Cardiac muscle cell (in vitro differentiated cells and primary cell): ENCODE data around the gene KAZN. TPM values are rescaled to one million over a fixed set of nuclear protein-coding genes. Genes with fewer than 3 reads are reported as not detected.

Experiments used
- DNase-seq, 2 donors: peaks; one replicate each; pipeline versions ENCODE4 v3.0.0 to v3.0.0-alpha.2; 2010 to 2017; ENCODE audit warnings: low read depth in 1 of 2, low spot score in 1 of 2
- H3K27ac ChIP-seq: fragments of 200-600 bp; sonication (generic); 2 replicates; pipeline ENCODE4 v1.5.1; 2016
- H3K27me3 ChIP-seq: fragments of 200-600 bp; sonication (generic); 2 replicates; pipeline ENCODE4 v1.6.0; 2016; ENCODE audit warnings: control low read depth
- H3K36me3 ChIP-seq: fragments of 200-600 bp; sonication (generic); 2 replicates; pipeline ENCODE4 v1.5.1; 2016; ENCODE audit warnings: control low read depth
- H3K4me1 ChIP-seq: fragments of 200-600 bp; sonication (generic); 2 replicates; pipeline ENCODE4 v1.8.1; 2017; ENCODE audit warnings: low read depth, mild to moderate bottlenecking, mixed run types
- H3K4me3 ChIP-seq: fragments of 200-600 bp; sonication (generic); 2 replicates; pipeline ENCODE4 v1.5.1; 2016; ENCODE audit warnings: mild to moderate bottlenecking
- H3K9me3 ChIP-seq: fragments of 200-600 bp; sonication (generic); 2 replicates; pipeline ENCODE4 v1.5.1; 2017; ENCODE audit warnings: low read depth, mild to moderate bottlenecking, control low read depth
- polyA plus RNA-seq: library from polyadenylated mRNA; unstranded; fragments of >200 nt; fragmentation: Nextera tagmentation; extraction: Ambion mirVana; gene quantifications from 2 replicates; pipeline ENCODE4 v1.2.1, GENCODE V29; 2016
- total RNA-seq: library from RNA; depleted of rRNA; stranded (reverse); fragments of >200 nt; gene quantifications from 2 replicates; pipeline ENCODE4 v1.2.3, GENCODE V29; 2016
- TF ChIP-seq, protein P1 (sequence below): IDR thresholded peaks from 2 replicates; pipeline ENCODE4 v1.5.1; 2012; ENCODE audit warnings: low read depth, mild to moderate bottlenecking, low read length

Gene KAZN
- total and polyA plus RNA-seq, 2 experiments from 2014 or later: 17.5 to 26.9 TPM

DNA sequence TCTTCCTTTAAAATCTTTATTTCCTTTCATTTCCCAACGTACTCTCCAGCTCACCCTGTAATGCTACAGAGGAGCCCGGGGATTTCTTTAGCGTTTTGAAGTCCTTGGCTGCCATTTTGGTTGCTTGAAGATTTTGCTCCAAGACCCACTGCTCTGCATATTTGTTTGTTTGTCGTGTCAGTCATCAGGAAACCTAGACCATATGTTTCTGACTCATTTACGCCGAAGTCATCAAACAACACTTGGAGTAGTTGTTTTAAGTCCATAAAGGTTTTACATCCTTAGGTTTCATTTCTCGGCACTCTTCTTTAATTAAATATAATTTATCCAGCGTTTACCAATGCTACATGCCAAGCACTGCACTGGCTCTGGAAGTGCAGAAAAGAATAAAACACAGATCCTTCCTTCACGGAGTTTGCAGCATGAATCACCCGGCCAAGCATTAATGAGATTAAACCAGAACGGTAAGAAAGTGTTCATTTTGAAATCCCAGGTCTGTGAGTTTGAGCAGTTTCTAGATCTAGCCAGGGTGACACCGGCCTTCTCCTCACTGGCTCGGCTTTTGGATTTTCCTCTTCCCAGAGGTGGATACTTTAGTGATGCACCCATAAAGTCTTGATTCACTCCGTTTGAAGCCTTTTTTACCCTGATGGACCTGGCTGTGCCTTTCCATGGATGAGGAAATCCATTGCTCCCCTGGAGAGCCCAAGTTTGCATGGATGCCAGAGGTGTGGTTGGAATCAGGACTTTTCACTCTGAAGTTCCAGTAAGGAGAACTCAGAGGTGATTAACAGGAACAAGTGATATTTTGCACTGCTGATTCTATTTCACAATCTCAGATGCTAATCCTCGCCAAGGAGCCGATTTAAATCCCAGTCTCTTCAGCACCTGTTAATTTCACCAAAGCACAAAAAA is 109.3 kb downstream of the KAZN start:
- H3K27ac ChIP-seq: no peak overlapping the region
- no peak overlapping the region for H3K4me3 ChIP-seq
- no peaks in the 10 kb centered on the region for H3K4me1 ChIP-seq
- H3K36me3 ChIP-seq: no peaks in the 10 kb centered on the region
- H3K27me3 ChIP-seq: no peaks in the 10 kb centered on the region
- no peaks in the 10 kb centered on the region for H3K9me3 ChIP-seq
- DNase-seq: no peak
- TF ChIP-seq, protein P1, sequence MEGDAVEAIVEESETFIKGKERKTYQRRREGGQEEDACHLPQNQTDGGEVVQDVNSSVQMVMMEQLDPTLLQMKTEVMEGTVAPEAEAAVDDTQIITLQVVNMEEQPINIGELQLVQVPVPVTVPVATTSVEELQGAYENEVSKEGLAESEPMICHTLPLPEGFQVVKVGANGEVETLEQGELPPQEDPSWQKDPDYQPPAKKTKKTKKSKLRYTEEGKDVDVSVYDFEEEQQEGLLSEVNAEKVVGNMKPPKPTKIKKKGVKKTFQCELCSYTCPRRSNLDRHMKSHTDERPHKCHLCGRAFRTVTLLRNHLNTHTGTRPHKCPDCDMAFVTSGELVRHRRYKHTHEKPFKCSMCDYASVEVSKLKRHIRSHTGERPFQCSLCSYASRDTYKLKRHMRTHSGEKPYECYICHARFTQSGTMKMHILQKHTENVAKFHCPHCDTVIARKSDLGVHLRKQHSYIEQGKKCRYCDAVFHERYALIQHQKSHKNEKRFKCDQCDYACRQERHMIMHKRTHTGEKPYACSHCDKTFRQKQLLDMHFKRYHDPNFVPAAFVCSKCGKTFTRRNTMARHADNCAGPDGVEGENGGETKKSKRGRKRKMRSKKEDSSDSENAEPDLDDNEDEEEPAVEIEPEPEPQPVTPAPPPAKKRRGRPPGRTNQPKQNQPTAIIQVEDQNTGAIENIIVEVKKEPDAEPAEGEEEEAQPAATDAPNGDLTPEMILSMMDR: no peak

DNA sequence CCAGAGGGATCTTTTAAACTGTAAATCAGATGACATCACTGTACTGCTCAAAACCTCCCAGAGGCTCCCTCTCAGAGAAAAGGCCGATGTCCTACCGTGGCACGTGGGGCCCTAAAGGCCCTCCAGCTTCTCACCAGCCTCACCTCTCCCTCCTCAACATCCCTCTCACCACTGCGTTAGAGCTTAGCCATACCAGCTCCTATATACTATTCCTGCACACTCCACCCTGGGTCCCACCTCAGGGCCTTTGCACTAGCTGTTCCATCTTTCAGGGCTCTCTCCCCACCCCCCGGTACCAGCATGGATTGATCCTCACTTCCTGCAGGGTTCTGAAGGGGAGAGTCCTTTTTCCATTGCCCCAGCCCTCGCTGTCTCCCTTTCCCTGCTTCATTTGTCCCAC is 111.8 kb downstream of the KAZN start:
- H3K36me3 ChIP-seq: no peaks in the 10 kb centered on the region
- H3K27ac ChIP-seq: no peak overlapping the region
- no peaks in the 10 kb centered on the region for H3K9me3 ChIP-seq
- DNase-seq: no peak
- H3K27me3 ChIP-seq: no peaks in the 10 kb centered on the region
- H3K4me1 ChIP-seq: no peaks in the 10 kb centered on the region
- H3K4me3 ChIP-seq: no peak overlapping the region
- TF ChIP-seq, protein P1: no peak

DNA sequence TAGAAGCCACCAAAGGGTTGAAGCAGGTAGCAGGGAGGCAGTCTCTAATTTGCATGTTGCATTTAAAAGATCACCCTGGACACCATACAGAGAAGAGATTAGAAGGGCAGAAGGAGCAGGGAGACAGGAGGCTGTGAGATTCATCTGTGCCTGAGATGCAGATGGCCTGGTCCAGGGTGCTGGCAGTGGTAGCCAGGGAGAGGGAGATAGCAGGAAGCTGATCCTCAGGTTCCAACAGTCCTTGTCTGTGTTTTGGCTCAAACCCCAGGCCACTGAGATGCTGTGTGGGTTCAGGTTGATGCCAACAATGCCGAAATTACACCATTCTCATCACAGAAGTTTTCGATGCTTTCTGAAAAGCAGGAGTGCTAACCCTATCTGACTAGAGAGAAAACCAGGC is 113.7 kb downstream of the KAZN start:
- Histone ChIP-seq H3K27me3 (no peaks in the 10 kb centered on the region), H3K27ac (no peak overlapping the region), H3K36me3 (no peaks in the 10 kb centered on the region), H3K4me3 (no peak overlapping the region), H3K9me3 (no peaks in the 10 kb centered on the region), H3K4me1 (no peaks in the 10 kb centered on the region)
- no peak for DNase-seq
- TF ChIP-seq, protein P1: no peak

DNA sequence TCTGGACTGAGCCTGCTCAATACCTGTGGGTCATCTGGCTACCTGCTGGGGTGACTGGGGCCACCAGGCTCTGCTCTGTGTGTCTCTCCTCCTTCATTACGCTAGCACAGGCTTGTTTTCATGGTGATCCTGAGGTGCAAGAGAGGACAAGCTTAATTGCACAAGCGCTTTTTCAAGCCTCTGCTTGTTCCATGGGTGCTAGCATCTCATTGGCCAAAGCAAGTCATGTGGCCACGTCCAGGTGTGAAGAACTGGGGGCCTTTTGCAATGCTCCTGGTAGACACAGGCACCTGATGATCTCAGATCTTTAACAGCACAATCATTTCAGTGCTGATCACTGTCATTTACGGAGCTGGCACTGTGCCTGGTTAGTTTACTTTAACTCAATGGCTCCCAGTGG is 114.6 kb downstream of the KAZN start:
- DNase-seq: no peak
- H3K36me3 ChIP-seq: no peaks in the 10 kb centered on the region
- no peaks in the 10 kb centered on the region for H3K9me3 ChIP-seq
- no peaks in the 10 kb centered on the region for H3K27me3 ChIP-seq
- no peak overlapping the region for H3K27ac ChIP-seq
- H3K4me3 ChIP-seq: no peak overlapping the region
- H3K4me1 ChIP-seq: no peaks in the 10 kb centered on the region
- TF ChIP-seq, protein P1: no peak

DNA sequence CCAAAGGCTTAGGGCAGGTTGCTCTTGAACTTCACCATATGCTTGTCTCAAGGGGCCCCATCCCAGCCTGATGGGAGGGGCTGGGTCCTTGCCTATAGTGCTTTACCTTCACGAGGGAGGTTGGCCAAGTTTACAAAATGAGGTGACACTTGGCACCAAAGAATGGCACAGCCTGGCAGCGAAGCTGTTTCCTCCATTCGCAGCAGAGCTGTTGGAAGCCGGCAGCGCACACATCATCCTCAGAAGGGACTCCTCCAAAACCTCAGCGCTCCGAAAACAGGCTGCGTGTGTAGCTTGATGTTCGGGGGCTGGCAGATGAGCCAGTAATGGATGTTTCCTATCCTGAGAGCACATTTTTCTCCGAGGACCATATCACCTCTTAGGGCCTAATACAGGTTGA is 116.8 kb downstream of the KAZN start:
- no peaks in the 10 kb centered on the region for H3K9me3 ChIP-seq
- H3K4me1 ChIP-seq: no peaks in the 10 kb centered on the region
- no peak overlapping the region for H3K4me3 ChIP-seq
- H3K36me3 ChIP-seq: no peaks in the 10 kb centered on the region
- DNase-seq: no peak
- no peak overlapping the region for H3K27ac ChIP-seq
- TF ChIP-seq, protein P1: no peak
- no peaks in the 10 kb centered on the region for H3K27me3 ChIP-seq
